NB4 (cell line): Measurements from ENCODE around the gene STX18.

ENCODE experiments used
- POLR2A ChIP-seq: IDR thresholded peaks from 2 replicates; pipeline ENCODE4 v1.6.1; 2011; ENCODE audit warnings: mild to moderate bottlenecking; ENCODE audit not compliant: insufficient read length; ENCODE audit errors: extremely low read depth
- TF ChIP-seq, protein P1 (sequence below): IDR thresholded peaks from one replicate; pipeline ENCODE4 v1.5.1; 2012; ENCODE audit warnings: low read depth, low read length
- TF ChIP-seq, protein P2 (sequence below): IDR thresholded peaks from 2 replicates; pipeline ENCODE4 v1.6.1; 2011; ENCODE audit warnings: low read depth, low read length

DNA sequence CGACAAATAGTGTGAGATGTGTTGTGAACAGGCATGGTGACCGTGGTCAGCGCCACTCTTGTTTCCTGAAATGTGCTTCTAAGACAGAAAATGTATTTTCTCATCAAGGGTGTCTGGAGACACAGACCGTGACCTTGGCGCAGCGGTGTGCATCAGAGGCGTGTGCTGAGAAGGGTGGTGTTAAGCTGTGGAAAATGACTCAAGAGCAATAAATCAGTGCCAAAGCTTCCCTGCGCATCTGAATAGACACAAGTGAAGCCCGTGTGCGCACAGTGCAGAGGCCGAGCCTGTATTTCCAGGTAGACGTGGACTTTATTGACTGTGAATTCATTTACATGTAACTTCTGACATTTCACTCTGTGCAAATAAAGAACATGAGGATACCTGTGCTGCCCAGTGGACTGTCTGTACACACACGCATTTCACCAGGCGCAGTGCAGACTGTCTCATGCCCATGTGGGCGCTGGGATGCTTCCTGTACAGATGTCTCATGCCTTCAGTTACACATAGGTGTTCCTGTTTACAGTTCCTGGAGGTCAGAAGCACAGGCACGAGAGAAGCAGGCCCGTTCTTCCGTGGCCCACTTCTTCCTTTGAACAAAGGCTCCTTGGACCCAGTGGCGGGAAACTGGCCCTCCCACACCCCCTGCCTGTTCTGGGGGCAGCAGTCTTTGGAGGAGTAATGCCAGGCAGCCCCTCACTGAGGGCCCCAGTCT is 123.0 kb downstream of the STX18 start:
- TF ChIP-seq, protein P1, sequence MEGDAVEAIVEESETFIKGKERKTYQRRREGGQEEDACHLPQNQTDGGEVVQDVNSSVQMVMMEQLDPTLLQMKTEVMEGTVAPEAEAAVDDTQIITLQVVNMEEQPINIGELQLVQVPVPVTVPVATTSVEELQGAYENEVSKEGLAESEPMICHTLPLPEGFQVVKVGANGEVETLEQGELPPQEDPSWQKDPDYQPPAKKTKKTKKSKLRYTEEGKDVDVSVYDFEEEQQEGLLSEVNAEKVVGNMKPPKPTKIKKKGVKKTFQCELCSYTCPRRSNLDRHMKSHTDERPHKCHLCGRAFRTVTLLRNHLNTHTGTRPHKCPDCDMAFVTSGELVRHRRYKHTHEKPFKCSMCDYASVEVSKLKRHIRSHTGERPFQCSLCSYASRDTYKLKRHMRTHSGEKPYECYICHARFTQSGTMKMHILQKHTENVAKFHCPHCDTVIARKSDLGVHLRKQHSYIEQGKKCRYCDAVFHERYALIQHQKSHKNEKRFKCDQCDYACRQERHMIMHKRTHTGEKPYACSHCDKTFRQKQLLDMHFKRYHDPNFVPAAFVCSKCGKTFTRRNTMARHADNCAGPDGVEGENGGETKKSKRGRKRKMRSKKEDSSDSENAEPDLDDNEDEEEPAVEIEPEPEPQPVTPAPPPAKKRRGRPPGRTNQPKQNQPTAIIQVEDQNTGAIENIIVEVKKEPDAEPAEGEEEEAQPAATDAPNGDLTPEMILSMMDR: no peak
- TF ChIP-seq POLR2A: no peak
- TF ChIP-seq, protein P2, sequence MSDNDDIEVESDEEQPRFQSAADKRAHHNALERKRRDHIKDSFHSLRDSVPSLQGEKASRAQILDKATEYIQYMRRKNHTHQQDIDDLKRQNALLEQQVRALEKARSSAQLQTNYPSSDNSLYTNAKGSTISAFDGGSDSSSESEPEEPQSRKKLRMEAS: no peak
